Measurements from ENCODE around the gene MFSD1. TPM values are rescaled to one million over a fixed set of nuclear protein-coding genes. Genes with fewer than 3 reads are reported as not detected.

Gene MFSD1
- total RNA-seq, 1 donor from 2014 or later, result 16.0 TPM

GRCh38 chr3:158773845-158774830 lies 27.7 kb upstream of the MFSD1 start:
- TF ChIP-seq EZH2 (IDR thresholded peaks at IDR 0.05), result no peak
- TF ChIP-seq, protein P1, sequence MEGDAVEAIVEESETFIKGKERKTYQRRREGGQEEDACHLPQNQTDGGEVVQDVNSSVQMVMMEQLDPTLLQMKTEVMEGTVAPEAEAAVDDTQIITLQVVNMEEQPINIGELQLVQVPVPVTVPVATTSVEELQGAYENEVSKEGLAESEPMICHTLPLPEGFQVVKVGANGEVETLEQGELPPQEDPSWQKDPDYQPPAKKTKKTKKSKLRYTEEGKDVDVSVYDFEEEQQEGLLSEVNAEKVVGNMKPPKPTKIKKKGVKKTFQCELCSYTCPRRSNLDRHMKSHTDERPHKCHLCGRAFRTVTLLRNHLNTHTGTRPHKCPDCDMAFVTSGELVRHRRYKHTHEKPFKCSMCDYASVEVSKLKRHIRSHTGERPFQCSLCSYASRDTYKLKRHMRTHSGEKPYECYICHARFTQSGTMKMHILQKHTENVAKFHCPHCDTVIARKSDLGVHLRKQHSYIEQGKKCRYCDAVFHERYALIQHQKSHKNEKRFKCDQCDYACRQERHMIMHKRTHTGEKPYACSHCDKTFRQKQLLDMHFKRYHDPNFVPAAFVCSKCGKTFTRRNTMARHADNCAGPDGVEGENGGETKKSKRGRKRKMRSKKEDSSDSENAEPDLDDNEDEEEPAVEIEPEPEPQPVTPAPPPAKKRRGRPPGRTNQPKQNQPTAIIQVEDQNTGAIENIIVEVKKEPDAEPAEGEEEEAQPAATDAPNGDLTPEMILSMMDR (IDR thresholded peaks at IDR 0.05), result no peak
- TF ChIP-seq EZH2phosphoT487 (IDR thresholded peaks at IDR 0.05), result no peak
- Histone ChIP-seq H3K27ac (no peak overlapping the region), H3K36me3 (no peaks in the 10 kb centered on the region), H3K9ac (no peak overlapping the region), H3K4me3 (no peak overlapping the region), H3K9me3 (ENCODE audit: low read depth) (no peaks in the 10 kb centered on the region), H3K27me3 (no peaks in the 10 kb centered on the region), H3K4me2 (no peak overlapping the region), H3K4me1 (no peaks in the 10 kb centered on the region), H2AFZ (replicated peaks) (no peak overlapping the region), H4K20me1 (ENCODE audit: low read depth) (no peaks in the 10 kb centered on the region), H3F3A (ENCODE audit: low read depth) (no peaks in the 10 kb centered on the region), H3K79me2 (ENCODE audit: low read depth) (no peaks in the 10 kb centered on the region)
- no peak for DNase-seq (ENCODE audit: low spot score)
- Mint-ChIP-seq H3K27ac (no peak overlapping the region), H3K9me3 (no peaks in the 10 kb centered on the region), H3K4me3 (no peak overlapping the region), H3K27me3 (ENCODE audit: insufficient read depth, low read depth) (peaks cover 2% of the 10 kb centered on the region), H3K4me1 (no peaks in the 10 kb centered on the region), H3K36me3 (no peaks in the 10 kb centered on the region)

GRCh38 chr3:158774965-158775364 lies 26.9 kb upstream of the MFSD1 start:
- no peaks in the 10 kb centered on the region for H3K36me3 Mint-ChIP-seq

DNA sequence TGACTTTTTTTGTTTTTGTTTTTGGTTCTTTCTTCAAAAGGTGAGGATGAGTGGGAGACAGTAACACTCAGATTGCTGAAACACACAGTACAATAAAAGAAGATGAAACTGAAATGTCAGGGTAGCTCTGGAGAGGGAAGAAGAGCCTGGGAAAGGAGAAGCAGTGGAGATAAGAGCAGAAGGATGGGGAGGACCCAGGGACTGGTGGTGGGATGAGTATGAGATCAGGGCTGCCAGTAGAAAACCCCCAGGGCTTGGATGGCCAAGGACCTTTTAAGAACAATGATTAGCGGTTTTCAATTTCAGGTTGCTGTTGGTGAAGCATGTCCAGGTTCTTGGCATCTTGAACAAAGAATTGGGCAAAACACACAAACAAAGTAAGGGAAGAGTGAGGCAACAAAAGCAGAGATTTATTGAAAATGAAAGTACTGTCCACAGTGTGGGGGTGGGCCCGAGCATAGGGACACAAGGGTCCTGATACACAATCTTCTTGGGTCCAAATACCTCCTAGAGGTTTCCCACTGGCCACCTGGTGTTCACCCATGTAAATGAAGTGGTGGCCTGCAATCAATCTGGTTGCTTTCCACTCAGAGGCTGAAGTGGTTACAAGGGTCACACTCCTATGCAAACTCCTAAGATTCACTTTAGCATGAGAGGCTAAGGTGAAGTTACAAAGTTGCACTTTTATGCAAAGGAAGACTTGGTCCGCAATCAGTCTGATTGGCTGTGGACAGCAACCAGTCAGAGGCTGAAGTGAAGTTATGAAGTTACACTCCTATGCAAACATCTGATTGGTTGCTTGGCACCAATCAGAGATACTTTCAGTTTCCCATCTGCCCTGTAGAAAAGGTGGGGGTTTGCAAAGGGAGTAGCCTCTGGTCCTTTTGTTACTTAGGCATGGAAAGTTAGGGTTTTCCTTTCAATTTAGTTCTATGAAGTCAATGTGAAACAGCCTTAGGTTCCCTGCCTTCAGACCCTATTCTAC lies 26.1 kb upstream of the MFSD1 start:
- Histone ChIP-seq H3K27ac (no peak overlapping the region), H3K36me3 (no peaks in the 10 kb centered on the region), H3K27me3 (no peaks in the 10 kb centered on the region), H3K9ac (no peak overlapping the region), H3K4me3 (no peak overlapping the region), H3K4me1 (no peaks in the 10 kb centered on the region), H4K20me1 (ENCODE audit: low read depth) (no peaks in the 10 kb centered on the region), H3F3A (ENCODE audit: low read depth) (no peaks in the 10 kb centered on the region), H3K79me2 (ENCODE audit: low read depth) (no peaks in the 10 kb centered on the region), H2AFZ (replicated peaks) (no peak overlapping the region), H3K9me3 (ENCODE audit: low read depth) (no peaks in the 10 kb centered on the region), H3K4me2 (no peak overlapping the region)
- Mint-ChIP-seq H3K4me1 (no peaks in the 10 kb centered on the region), H3K36me3 (no peaks in the 10 kb centered on the region), H3K27ac (no peak overlapping the region), H3K4me3 (no peak overlapping the region), H3K27me3 (ENCODE audit: insufficient read depth, low read depth) (peaks cover 2% of the 10 kb centered on the region), H3K9me3 (no peaks in the 10 kb centered on the region)
- TF ChIP-seq EZH2 (IDR thresholded peaks at IDR 0.05), result no peak
- TF ChIP-seq EZH2phosphoT487 (IDR thresholded peaks at IDR 0.05), result no peak
- TF ChIP-seq, protein P1 (IDR thresholded peaks at IDR 0.05), result no peak
- no peak for DNase-seq (ENCODE audit: low spot score)

More at GRCh38 chr3:158774965-158775364, 26.9 kb upstream of the MFSD1 start:
- Histone ChIP-seq H3K4me1 (no peaks in the 10 kb centered on the region), H3K79me2 (ENCODE audit: low read depth) (no peaks in the 10 kb centered on the region), H4K20me1 (ENCODE audit: low read depth) (no peaks in the 10 kb centered on the region), H3K27me3 (no peaks in the 10 kb centered on the region), H3K27ac (no peak overlapping the region), H2AFZ (replicated peaks) (no peak overlapping the region), H3K9me3 (ENCODE audit: low read depth) (no peaks in the 10 kb centered on the region), H3K9ac (no peak overlapping the region), H3K4me2 (no peak overlapping the region), H3F3A (ENCODE audit: low read depth) (no peaks in the 10 kb centered on the region), H3K36me3 (no peaks in the 10 kb centered on the region), H3K4me3 (no peak overlapping the region)
- Mint-ChIP-seq H3K27me3 (ENCODE audit: insufficient read depth, low read depth) (peaks cover 2% of the 10 kb centered on the region), H3K4me1 (no peaks in the 10 kb centered on the region), H3K9me3 (no peaks in the 10 kb centered on the region), H3K4me3 (no peak overlapping the region), H3K27ac (no peak overlapping the region)
- no peak for TF ChIP-seq EZH2 (IDR thresholded peaks at IDR 0.05)
- no peak for TF ChIP-seq EZH2phosphoT487 (IDR thresholded peaks at IDR 0.05)
- TF ChIP-seq, protein P1 (IDR thresholded peaks at IDR 0.05), result no peak
- no peak for DNase-seq (ENCODE audit: low spot score)
